HCT116 (cell line): Measurements from ENCODE around the gene PHKG2. TPM values are rescaled to one million over a fixed set of nuclear protein-coding genes. Genes with fewer than 3 reads are reported as not detected.

ENCODE experiments used
- ATAC-seq: fragments of 200-7000 bp; cut with Tn5 transposase; 2 replicates; pipeline ENCODE4 v1.9.1; 2020; ENCODE audit warnings: mild to moderate bottlenecking, moderate library complexity
- BruUV-seq: library from RNA; stranded (reverse); fragments of 400-500 nt; replicated peaks from 2 replicates; lab custom pipeline; 2021; lab: Mats Ljungman, UMichigan
- CTCF ChIA-PET: fragments of 300-600 bp; sonication (Branson Sonifier 250); formaldehyde crosslinking; loops from one replicate; lab custom pipeline; 2021; ENCODE audit warnings: antibody characterized with exemption; lab: Charles Lee
- POLR2A ChIA-PET: fragments of 300-600, 350-600 bp; sonication (Branson Sonifier 250); formaldehyde crosslinking; loops from one replicate; lab custom pipeline; 2021; ENCODE audit warnings: antibody characterized with exemption; lab: Charles Lee
- RAD21 ChIA-PET, 2 experiments: fragments of 300-600 bp; sonication (Branson Sonifier 250); formaldehyde crosslinking; loops; one replicate each; lab custom pipeline; 2023; ENCODE audit warnings: low total read pairs in 2 of 2; ENCODE audit not compliant: uncharacterized antibody in 2 of 2, unreplicated experiment in 2 of 2, low non-redundant PET in 1 of 2; lab: Charles Lee
- DNase-seq: peaks from one replicate; pipeline ENCODE4 v3.0.0-alpha.2; 2010; ENCODE audit warnings: low read depth, low spot score
- H2AFZ ChIP-seq: fragments of 200-600 bp; shearing (Covaris generic), sonication (generic); 2 replicates; pipeline ENCODE4 v1.6.1; 2017; ENCODE audit warnings: low read depth, mixed run types, mixed read lengths, antibody characterized with exemption, low read length; ENCODE audit not compliant: poor library complexity, severe bottlenecking
- H3K27ac ChIP-seq: 2 replicates; pipeline ENCODE4 v1.5.1; 2012; ENCODE audit warnings: low read depth, low read length
- H3K27me3 ChIP-seq: fragments of 200-600 bp; sonication (generic); 2 replicates; pipeline ENCODE4 v1.6.1; 2016; ENCODE audit warnings: mixed run types, low read length, mixed read lengths; ENCODE audit not compliant: insufficient read depth
- H3K36me3 ChIP-seq, 2 experiments: fragments of 200-500 bp in 1 of 2; fragments of 200-600 bp in 1 of 2; sonication (Bioruptor generic) in 1 of 2; sonication (generic) in 1 of 2; 2 replicates each; pipeline versions ENCODE4 v1.5.1 to v1.6.1; 2014 to 2016; ENCODE audit warnings: low read length in 2 of 2, inconsistent platforms in 1 of 2, mixed read lengths in 1 of 2, mixed run types in 1 of 2; ENCODE audit not compliant: insufficient read depth in 2 of 2, control insufficient read depth in 1 of 2
- H3K4me1 ChIP-seq, 2 experiments: fragments of 200-600 bp in 1 of 2; sonication (generic) in 1 of 2; 2 replicates each; pipeline versions ENCODE4 v1.5.1 to v1.6.1; 2012 to 2017; ENCODE audit warnings: low read length in 2 of 2, inconsistent platforms in 1 of 2, mild to moderate bottlenecking in 1 of 2, mixed read lengths in 1 of 2, mixed run types in 1 of 2, moderate library complexity in 1 of 2; ENCODE audit not compliant: insufficient read depth in 2 of 2, control insufficient read depth in 1 of 2
- H3K4me2 ChIP-seq: fragments of 200-600 bp; sonication (generic); 2 replicates; pipeline ENCODE4 v1.6.1; 2017; ENCODE audit warnings: mixed run types, low read length, mixed read lengths
- H3K4me3 ChIP-seq, 2 experiments: fragments of 200-600 bp in 1 of 2; sonication (generic) in 1 of 2; replicated peaks in 1 of 2; 2 replicates each; pipeline ENCODE4 v1.5.1; 2011 to 2016; ENCODE audit warnings: low read length in 2 of 2, control low read depth in 1 of 2, low read depth in 1 of 2, mild to moderate bottlenecking in 1 of 2, mixed read lengths in 1 of 2, mixed run types in 1 of 2
- H3K79me2 ChIP-seq: fragments of 200-600 bp; sonication (generic); 2 replicates; pipeline ENCODE4 v1.6.1; 2017; ENCODE audit warnings: mild to moderate bottlenecking, mixed run types, low read length, moderate library complexity, mixed read lengths; ENCODE audit not compliant: insufficient read depth
- H3K9ac ChIP-seq: fragments of 200-600 bp; sonication (generic); 2 replicates; pipeline ENCODE4 v1.6.1; 2016; ENCODE audit warnings: low read length, mixed read lengths
- H3K9me2 ChIP-seq: fragments of 200-600 bp; sonication (generic), shearing (Covaris generic); 2 replicates; pipeline ENCODE4 v1.6.1; 2017; ENCODE audit warnings: mixed run types, mild to moderate bottlenecking, moderate library complexity; ENCODE audit not compliant: insufficient read depth
- H3K9me3 ChIP-seq, 2 experiments: fragments of 200-500 bp in 1 of 2; fragments of 200-600 bp in 1 of 2; sonication (Bioruptor generic) in 1 of 2; sonication (generic) in 1 of 2; 2 replicates each; pipeline ENCODE4 v1.6.1; 2014 to 2017; ENCODE audit warnings: low read length in 2 of 2, mixed read lengths in 2 of 2, inconsistent platforms in 1 of 2, low read depth in 1 of 2, mild to moderate bottlenecking in 1 of 2, mixed run types in 1 of 2, moderate library complexity in 1 of 2; ENCODE audit not compliant: control insufficient read depth in 1 of 2, insufficient read depth in 1 of 2
- H4K20me1 ChIP-seq: fragments of 200-600 bp; sonication (generic), shearing (Covaris generic); 2 replicates; pipeline ENCODE4 v1.6.1; 2017; ENCODE audit warnings: mixed run types, mild to moderate bottlenecking, moderate library complexity; ENCODE audit not compliant: insufficient read depth
- ELF1 ChIP-seq: IDR thresholded peaks from 2 replicates; pipeline ENCODE4 v1.6.1; 2012; ENCODE audit warnings: low read depth, borderline replicate concordance
- SIN3A ChIP-seq: IDR thresholded peaks from 2 replicates; pipeline ENCODE4 v1.6.1; 2012; ENCODE audit warnings: low read depth
- SP1 ChIP-seq: IDR thresholded peaks from 2 replicates; pipeline ENCODE4 v1.6.1; 2012; ENCODE audit warnings: low read depth
- ZFX ChIP-seq: fragments of 450-650 bp; IDR thresholded peaks from 2 replicates; pipeline ENCODE4 v1.6.1; 2017
- intact Hi-C: fragments of 100-400 bp; cut with micrococcal nuclease; formaldehyde crosslinking; loops from 2 replicates; pipeline ENCODE4 v1.10.0; 2022
- total RNA-seq: library from RNA; stranded (reverse); gene quantifications from one replicate; pipeline ENCODE4 v1.2.1, GENCODE V29; 2021; ENCODE audit not compliant: unreplicated experiment

PHKG2 gene
- total RNA-seq, 1 experiment from 2014 or later = 32.6 TPM

DNA sequence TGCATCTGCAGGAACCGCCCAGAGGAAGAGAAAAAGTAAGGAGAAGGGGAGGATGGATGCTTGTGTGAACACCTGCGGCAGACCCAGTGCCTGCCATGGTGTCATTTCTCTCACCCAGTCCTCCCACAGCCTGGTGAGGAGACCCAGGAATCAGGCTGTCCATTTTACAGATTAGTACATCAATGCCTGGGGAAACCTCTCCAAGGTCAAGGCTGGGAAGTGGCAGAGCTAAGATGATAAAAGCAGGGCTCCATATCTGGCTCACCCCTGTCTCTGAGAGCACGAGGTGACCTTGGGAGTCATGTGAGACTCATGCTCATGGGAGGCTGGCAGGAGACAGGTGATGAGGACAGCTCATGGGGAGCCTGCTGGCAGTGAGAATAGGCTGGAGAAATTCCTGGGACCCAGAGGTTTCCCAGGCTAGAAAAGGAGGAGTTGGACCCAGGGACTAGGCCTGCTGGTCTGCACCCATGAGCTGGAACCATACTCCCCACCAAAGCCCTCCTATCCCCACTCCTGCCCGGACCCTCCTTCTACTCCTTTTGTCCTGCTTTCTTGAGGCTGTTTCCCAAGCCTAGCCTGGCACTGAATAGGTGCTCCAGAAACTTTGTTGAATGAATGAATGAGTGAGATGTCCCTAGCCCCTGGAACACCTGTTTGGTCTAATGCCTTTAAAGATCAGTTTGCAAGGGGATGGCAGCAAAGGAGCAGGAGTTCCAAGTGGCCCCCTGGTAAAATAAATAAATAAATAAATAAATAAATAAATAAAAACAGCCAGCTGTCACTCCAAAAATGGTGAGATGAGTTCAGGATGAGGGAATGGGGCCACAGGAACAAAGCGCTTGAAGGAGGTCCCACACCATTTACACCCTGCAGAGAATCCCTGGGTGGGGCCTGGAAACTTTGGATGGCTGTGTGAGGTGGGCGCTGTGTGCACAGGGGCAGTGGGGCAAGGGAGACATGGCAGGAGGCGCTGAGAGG lies 37.2 kb downstream of the PHKG2 start:
- intact Hi-C loops = loop anchor here (2.0 to 5.0 kb wide), 2 partner anchors 92 to 137 kb away; partner anchors contain the start of gene FBXL19
- H3K4me1 ChIP-seq = peaks cover 7 to 22% of the 10 kb centered on the region in 2 experiments; a peak in 3 of 4 replicates
- peak overlapping the region; percentile 78 for H3K27ac ChIP-seq
- no peak overlapping the region for H2AFZ ChIP-seq
- H3K79me2 ChIP-seq = peaks cover 21% of the 10 kb centered on the region
- ChIA-PET RAD21 (no interaction called here), POLR2A (interaction anchor here (2.4 kb wide), 1 partner anchor 20 kb away, joined by 9 read pairs; no protein-coding TSS in a partner anchor), CTCF (interaction anchor here (0.8 kb wide), 1 partner anchor 26 kb away, joined by 3 read pairs; no protein-coding TSS in a partner anchor)
- no peak for DNase-seq
- H3K27me3 ChIP-seq = no peaks in the 10 kb centered on the region
- TF ChIP-seq SIN3A = no peak
- no peak for TF ChIP-seq SP1
- no peak for TF ChIP-seq ELF1
- H3K9ac ChIP-seq = peak overlapping the region; percentile 92
- no peak for ATAC-seq
- peak overlapping the region; percentile 92 to 94 for H3K4me3 ChIP-seq
- H3K36me3 ChIP-seq = peaks cover 9 to 14% of the 10 kb centered on the region in 2 experiments; a peak in 3 of 4 replicates
- H3K9me2 ChIP-seq = no peaks in the 10 kb centered on the region
- H3K9me3 ChIP-seq = no peaks in the 10 kb centered on the region
- H4K20me1 ChIP-seq = no peaks in the 10 kb centered on the region
- H3K4me2 ChIP-seq = peak overlapping the region; percentile 98
- TSS peak; percentile 29 for BruUV-seq

DNA sequence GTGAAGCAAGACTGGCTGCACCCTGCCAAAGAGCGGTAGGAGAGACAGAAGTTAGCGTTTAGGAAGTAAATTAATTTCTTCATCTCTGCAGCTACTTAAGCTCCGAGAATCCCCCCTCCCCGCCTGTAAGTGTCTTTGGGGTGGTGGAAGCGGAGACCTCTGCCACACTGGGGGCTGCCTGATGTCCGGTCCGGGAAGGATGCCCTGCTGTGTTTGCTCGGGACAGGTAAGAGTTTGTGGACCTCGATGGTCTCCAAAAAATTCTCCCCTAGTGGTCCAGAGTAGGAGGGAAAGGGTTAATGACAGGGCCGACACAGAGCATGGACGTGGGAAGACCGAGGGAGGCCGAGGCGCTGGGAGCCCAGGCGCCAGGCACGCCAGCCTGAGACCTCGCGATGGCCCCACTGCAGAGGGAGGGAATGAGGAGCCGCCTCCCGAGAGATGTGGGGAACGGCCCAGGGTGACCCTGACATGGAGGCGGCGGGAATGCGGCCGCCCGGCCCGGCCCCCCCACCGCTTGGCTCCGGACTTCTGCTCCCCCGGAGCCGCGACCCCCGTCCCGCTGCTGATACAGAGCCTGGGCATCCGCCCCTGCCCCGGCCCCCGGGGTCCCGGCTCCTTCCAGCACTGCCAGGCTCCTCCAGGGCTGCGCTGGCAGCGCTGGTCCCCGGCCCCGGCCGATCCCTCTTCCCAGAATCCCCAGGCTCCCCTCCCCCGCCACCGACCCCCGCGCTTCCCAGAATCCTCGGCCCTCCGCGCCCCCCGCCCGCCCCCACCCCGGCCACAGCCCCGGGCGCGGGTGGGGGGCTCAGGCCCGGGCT lies 38.1 kb downstream of the PHKG2 start:
- CTCF ChIA-PET = interaction anchor here (1.1 kb wide), 1 partner anchor 19 kb away, joined by 11 read pairs; no protein-coding TSS in a partner anchor
- Histone ChIP-seq H3K36me3 (peaks cover 7 to 14% of the 10 kb centered on the region in 2 experiments; a peak in 3 of 4 replicates), H3K79me2 (peaks cover 21% of the 10 kb centered on the region), H3K4me3 (peak overlapping the region; percentile 92 to 94), H3K4me1 (peaks cover 7 to 22% of the 10 kb centered on the region in 2 experiments; a peak in 3 of 4 replicates), H3K27ac (peak overlapping the region; percentile 78), H4K20me1 (no peaks in the 10 kb centered on the region), H3K9ac (peak overlapping the region; percentile 92), H2AFZ (no peak overlapping the region), H3K9me2 (no peaks in the 10 kb centered on the region), H3K9me3 (no peaks in the 10 kb centered on the region), H3K4me2 (peak overlapping the region; percentile 98), H3K27me3 (no peaks in the 10 kb centered on the region)
- intact Hi-C loops = loop anchor here (2.0 to 5.0 kb wide), 2 partner anchors 91 to 136 kb away; partner anchors contain the start of gene FBXL19
- DNase-seq = no peak
- BruUV-seq = no TSS peak
- TF ChIP-seq ELF1 = no peak
- peak; percentile 45; the same call in 1 of the 2 replicates for TF ChIP-seq ZFX
- POLR2A ChIA-PET = interaction anchor here (1.0 to 2.6 kb wide), 4 partner anchors 17 to 88 kb away, joined by 4 to 23 read pairs (median 7); no protein-coding TSS in a partner anchor
- ATAC-seq = peak; percentile 77
- RAD21 ChIA-PET = interaction anchor here in 1 of 2 experiments (1.3 kb wide), 1 partner anchor 19 kb away, joined by 4 read pairs; no protein-coding TSS in a partner anchor
